GM21367 (cell line): Measurements from ENCODE around the gene BCR.

Experiments used
- ATAC-seq: cut with Tn5 transposase; IDR thresholded peaks from one replicate; pipeline ENCODE4 v1.9.1; 2021; ENCODE audit not compliant: unreplicated experiment

The BCR gene

DNA sequence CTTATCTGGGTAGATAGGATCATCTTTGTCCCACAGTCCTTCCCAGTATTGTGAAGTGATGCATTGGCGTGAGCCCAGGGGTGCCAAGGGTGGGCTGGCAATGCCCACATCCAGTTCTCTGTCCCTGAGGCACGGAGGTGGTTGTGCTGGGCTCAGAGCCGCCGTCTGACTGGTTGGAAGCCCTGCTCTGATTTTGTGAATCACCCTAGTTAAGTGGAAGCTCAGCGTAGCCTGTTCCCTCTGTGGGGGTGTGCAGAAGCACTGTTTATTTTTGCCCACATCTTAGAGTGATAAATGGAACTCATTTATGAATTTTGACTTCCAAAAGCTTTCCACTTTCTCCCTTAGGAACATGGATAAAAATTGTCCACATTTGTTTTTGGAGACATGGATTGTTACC, 13.6 kb downstream of the BCR start:
- ATAC-seq, result no peak

- no peak for ATAC-seq
These were observed 15.9 kb downstream of the BCR start for GRCh38 chr22:23196165-23196564.

- no peak for ATAC-seq
These were observed 17.5 kb downstream of the BCR start for GRCh38 chr22:23197836-23198235.

GRCh38 chr22:23199159-23199558, 18.9 kb downstream of the BCR start:
- ATAC-seq, result no peak

DNA sequence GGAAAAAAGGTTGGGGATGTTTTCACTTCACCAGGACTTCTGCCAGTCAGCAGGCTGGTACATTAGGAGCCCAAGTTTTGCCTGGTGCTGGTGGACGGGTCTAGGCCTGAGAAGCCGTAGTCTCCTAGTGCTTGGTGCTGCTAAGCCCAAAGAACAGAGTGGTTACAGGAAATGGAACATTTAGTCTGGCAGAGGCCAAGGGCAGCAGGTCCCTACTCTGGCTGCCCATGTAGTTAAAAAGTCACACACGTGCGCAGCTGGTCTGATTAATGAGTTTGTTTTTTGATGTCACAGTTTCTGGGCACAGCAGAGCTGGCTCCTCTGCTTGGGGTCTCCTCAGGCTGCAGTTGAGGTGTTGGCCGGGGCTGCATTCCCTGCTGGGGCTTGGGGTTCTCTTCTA, 20.6 kb downstream of the BCR start:
- no peak for ATAC-seq

DNA sequence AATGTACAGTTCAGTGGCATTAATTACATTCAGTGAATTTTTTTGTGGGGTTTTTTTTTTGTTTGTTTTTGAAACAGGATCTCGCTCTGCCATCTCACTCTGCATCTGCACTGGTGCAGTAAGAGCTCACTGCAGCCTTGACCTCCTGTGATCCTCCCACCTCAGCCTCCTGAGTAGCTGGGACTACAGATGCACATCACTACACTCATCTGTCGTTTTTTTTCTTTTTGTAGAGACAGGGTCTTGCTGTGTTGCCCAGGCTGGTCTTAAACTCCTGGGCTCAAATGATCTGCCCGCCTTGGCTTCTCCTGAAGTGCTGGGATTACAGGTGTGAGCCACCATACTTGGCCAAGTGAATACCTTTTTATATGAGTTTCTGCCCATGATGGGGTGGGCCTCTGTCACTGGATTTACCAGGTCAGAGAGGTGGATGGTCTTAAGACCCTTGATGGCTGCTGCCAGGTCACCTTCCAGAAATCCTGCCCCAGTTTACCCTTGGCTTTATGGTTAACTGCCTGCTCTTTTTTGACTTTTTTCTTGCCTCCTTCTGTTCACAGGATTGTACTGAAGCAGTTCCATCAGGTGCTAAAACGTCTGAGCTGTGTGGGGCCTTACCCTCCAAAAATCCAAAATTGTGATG, 22.6 kb downstream of the BCR start:
- no peak for ATAC-seq

DNA sequence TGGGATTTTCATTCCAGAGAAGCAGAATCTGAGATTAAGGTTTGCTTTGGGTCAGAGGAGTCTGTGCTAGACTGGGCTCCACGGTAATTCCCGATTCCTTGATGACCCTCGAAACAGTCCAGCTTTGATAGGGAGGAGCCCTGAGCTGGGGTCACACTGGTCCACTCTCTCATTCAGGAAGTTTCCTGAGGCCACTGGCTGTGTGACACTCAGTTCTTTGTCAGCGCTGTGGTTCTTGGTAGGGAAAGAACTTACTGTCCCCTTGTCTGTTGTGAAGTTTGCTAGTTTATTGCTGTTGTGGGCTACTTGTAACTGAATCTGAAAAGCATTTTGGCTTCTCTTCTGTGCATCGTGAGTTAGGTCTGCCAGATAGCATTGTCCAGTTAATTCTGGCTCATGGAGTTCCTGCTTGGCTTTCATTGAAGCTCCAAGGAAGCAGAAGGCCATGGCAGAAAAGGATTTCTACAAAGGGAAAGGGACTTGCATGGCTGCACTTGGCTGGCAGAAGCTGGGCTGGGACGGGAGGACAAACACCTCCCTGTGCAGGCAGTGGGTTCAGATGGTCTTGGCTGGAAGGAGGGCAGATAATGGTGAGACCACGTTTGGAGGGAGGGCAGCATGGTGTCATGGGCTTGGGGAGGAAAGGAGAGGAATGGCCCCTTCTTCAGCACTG, 23.3 kb downstream of the BCR start:
- ATAC-seq, result no peak

DNA sequence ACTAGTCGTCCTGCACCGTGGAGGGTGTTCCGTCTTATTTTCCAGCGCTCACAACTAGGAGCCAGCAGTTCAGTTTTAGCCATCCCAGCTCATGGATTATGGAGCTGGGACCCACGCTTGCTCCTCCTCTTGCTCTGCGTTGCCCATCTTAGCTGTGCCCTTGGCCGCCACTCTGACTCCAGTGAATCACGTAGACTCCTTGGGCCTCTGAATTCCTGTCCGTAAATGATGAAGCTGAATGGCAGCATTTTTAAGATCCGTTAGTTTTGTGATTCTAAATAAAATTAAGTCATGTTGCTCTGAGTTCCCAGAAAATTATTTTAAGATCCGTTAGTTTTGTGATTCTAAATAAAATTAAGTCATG, 23.8 kb downstream of the BCR start:
- ATAC-seq, result no peak

DNA sequence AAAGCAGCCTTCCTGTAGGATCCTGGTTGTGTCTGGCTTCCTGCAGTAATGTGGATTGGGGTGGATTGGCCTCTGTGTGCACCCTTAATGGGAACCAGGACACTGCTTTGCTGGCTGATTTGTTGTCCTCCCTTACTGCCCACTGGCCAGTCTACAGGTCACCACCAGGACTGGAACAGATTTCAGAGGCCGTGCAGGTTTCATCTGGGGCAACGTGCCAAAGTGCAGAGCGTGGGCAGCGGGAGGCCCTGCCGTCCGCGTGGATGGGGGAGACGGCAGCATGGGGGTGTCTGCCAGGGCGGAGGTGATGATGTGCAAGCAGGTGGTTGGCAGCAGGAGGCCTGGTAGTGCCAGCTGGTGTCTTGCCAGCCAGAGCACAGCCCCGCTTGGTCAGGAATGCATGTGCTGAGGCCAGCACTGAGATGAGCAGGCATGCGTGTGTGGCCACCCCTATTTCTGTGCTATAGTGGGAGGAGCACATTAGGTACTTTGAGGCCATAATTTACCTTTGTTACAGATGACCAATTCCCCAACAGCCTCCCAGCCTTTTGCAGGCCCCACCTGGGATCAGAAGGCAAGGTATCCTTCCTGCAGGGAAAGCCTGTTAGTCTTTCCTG, 24.3 kb downstream of the BCR start:
- ATAC-seq, result no peak

GRCh38 chr22:23205339-23206049, 25.2 kb downstream of the BCR start:
- ATAC-seq, result no peak

- ATAC-seq, result no peak
These were observed 26.6 kb downstream of the BCR start for GRCh38 chr22:23206915-23207314.

GRCh38 chr22:23207729-23208393, 27.6 kb downstream of the BCR start:
- no peak for ATAC-seq

GRCh38 chr22:23210428-23211170, 30.3 kb downstream of the BCR start:
- no peak for ATAC-seq

DNA sequence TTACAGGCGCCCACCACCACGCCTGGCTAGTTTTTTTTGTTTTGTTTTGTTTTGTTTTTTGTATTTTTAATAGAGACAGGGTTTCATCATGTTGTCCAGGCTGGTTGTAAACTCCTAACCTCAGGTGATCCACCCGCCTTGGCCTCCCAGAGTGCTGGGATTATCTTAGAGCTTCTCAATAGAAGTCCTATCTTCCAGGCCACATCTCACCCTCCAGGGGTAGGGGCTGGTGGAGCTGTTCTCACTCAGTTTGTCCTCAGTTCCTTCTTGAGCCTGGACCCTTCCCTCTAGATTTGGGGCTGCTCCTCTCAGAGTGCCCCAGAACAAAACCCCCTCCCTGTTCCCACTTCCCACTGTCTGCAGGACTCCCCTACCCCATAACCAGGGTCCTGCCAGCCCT, 31.3 kb downstream of the BCR start:
- no peak for ATAC-seq

DNA sequence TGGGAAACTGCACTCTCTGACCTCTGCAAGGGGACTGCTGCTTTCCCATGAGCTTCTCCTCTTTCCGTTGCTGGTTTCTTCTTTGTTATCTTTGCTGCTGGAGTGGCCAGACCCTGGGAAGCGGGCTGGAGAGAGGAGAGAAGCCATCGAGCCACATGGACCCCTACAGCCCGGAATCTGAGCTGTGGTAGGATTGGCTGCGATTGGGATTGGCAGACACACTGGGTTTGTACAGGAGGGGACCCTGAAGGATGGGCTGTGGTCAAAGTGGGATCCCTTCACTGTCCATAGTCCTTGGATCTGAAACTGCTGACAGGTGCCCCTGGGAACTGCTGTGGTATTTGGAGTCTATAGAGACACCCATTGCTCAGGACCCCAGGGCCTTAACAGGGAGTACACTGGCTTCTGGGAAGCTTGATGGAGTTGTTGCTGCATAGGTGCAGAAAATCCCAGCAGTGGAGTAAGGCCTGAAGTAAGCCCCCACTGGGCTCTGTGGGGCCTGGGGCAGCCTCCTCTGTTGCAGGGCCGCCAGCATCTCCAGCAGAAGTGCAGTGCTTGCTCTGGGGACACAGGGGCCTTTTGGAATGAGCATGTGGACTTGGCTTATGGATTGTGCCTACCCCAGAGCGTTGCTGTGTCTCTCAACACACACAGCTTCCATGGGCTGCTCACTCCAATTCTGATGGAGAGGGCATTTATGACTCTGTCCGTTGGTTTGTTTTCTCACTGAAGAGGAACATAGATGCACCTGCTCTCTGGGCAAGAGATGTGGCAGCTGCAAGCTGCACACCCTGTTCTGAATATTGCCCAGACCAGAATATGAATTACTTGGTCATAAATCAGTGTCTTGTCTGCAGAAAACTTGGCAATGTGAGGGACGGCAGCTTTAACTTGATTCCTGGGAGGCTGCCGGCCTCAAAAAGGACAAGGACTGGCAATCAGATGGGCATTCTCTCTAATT, 32.0 kb downstream of the BCR start:
- ATAC-seq, result no peak

GRCh38 chr22:23213022-23213555, 32.8 kb downstream of the BCR start:
- ATAC-seq, result no peak

DNA sequence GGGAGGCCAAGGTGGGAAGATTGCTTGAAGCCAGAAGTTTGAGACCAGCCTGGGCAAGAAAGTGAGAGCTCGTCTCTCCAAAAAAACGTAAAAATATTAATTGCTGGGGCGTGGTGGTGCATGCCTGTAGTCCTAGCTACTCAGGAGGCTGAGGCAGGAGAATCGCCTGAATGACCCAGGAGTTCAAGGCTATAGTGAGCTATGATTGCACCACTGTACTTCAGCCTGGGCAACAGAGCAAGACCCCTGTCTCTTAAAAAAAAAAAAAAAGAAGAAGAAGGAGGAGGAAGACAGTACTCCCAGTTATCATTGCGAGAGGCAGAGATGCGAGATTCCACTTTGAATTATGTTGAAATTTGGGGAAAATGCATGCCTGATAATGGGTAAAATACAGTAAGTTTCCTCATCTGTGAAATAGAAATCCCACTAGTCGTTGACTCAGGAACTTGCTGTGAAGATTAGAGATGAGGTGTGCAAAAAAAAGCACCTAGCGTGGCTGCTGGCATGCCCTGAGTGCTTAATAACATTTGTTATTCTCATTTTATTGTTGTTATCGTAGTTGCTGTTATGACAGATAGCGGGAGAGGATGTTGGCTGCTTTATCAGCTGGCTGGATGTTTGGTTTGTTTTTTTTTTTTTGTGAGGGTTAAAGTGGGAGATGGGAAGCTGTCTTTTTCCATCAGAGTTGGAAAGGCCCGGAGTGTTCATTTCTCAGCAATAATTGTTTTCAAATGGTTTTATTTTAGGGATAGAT, 33.4 kb downstream of the BCR start:
- ATAC-seq, result no peak

DNA sequence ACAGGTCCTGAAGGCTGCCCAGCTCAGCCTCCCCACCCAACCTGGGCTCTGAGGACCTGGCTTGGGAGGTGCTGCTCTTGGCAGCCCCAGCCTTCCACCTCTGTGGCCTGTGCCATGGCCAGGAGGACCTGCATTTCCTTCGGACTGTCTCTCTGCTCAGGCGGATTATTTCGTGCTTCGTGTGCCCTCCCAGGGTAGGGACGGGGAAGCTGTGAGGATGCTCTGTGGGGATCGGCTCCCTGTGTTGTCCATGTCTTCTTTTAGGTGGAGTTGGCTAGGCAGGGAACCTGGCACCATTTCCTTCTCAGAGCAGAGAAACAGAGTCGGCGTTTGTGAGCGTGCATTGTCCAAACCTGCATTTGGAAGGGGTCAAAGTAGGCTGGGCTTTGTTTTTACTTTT, 34.1 kb downstream of the BCR start:
- no peak for ATAC-seq
